ENCODE results near the gene MAP3K4. TPM values are rescaled to one million over a fixed set of nuclear protein-coding genes. Genes with fewer than 3 reads are reported as not detected.
"Not testable (repeated sequence)": the region's sequence is repeated elsewhere in the genome, so short reads cannot be mapped to it uniquely, and the experiment has no call there.

The MAP3K4 gene
- total RNA-seq, 1 donor from 2014 or later: 84.3 TPM

- no peak for TF ChIP-seq CTCF (conservative IDR thresholded peaks at IDR 0.05)
- Mint-ChIP-seq H3K4me3 (no peak overlapping the region), H3K4me1 (no peaks in the 10 kb centered on the region), H3K36me3 (ENCODE audit: low read depth) (peaks cover 62% of the 10 kb centered on the region), H3K27me3 (ENCODE audit: low read depth) (no peaks in the 10 kb centered on the region), H3K27ac (ENCODE audit: unreplicated experiment) (no peak overlapping the region), H3K9me3 (peaks cover 20% of the 10 kb centered on the region)
- no peak for DNase-seq (ENCODE audit: low read depth, low spot score)
These were observed 125.0 kb downstream of the MAP3K4 start for GRCh38 chr6:161116554-161116953.

GRCh38 chr6:161117308-161117707 lies 125.7 kb downstream of the MAP3K4 start:
- Mint-ChIP-seq H3K36me3 (ENCODE audit: low read depth) (peaks cover 66% of the 10 kb centered on the region), H3K4me1 (no peaks in the 10 kb centered on the region), H3K4me3 (no peak overlapping the region), H3K9me3 (peaks cover 28% of the 10 kb centered on the region), H3K27ac (ENCODE audit: unreplicated experiment) (no peak overlapping the region), H3K27me3 (ENCODE audit: low read depth) (no peaks in the 10 kb centered on the region)
- TF ChIP-seq CTCF (conservative IDR thresholded peaks at IDR 0.05): no peak
- no peak for DNase-seq (ENCODE audit: low read depth, low spot score)

DNA sequence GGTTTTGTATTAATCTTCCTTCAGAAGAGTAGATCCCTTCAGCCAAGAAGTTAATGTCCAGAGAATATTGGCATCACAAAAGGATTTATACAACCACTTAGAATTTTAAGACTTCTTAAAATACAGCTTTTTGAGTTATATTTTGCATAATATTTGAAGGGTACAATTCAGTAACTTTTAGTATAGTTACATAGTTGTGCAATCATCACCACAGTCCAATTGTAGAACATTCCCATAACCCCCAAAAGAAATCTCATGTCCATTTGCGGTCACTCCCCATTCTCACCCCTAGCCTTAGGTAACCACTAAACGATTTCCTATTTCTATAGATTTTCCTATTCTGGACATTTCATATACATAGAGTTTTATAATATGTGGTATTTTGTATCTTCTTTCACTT lies 126.4 kb downstream of the MAP3K4 start:
- DNase-seq (ENCODE audit: low read depth, low spot score): no peak
- H3K9me3 Mint-ChIP-seq: peaks cover 32% of the 10 kb centered on the region
- no peaks in the 10 kb centered on the region for H3K27me3 Mint-ChIP-seq (ENCODE audit: low read depth)
- H3K4me1 Mint-ChIP-seq: no peaks in the 10 kb centered on the region
- peaks cover 68% of the 10 kb centered on the region for H3K36me3 Mint-ChIP-seq (ENCODE audit: low read depth)
- TF ChIP-seq CTCF (conservative IDR thresholded peaks at IDR 0.05): no peak
- H3K27ac Mint-ChIP-seq (ENCODE audit: unreplicated experiment): no peak overlapping the region
- no peak overlapping the region for H3K4me3 Mint-ChIP-seq

DNA sequence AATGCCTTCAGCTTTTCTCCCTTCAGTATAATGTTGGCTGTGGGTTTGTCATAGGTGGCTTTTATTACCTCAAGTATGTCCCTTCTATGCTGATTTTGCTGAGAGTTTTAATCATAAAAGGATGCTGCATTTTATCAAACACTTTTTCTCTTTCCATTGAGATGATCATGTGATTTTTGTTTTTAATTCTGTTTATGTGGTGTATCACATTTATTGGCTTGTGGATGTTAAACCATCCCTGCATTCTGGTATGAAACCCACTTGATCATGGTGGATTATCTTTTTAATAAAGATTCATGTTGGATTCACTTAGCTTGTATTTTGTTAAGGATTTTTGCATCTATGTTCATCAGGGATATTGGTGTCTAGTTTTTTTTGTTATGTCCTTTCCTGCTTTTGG lies 131.8 kb downstream of the MAP3K4 start:
- H3K4me3 Mint-ChIP-seq; H3K27ac Mint-ChIP-seq (ENCODE audit: unreplicated experiment); DNase-seq (ENCODE audit: low read depth, low spot score); H3K4me1 Mint-ChIP-seq; H3K27me3 Mint-ChIP-seq (ENCODE audit: low read depth): not testable (repeated sequence)
- peaks cover 62% of the 10 kb centered on the region for H3K9me3 Mint-ChIP-seq
- H3K36me3 Mint-ChIP-seq (ENCODE audit: low read depth): peaks cover 95% of the 10 kb centered on the region

GRCh38 chr6:161125591-161125990 lies 134.0 kb downstream of the MAP3K4 start:
- no peak overlapping the region for H3K27ac Mint-ChIP-seq (ENCODE audit: unreplicated experiment)
- H3K36me3 Mint-ChIP-seq (ENCODE audit: low read depth): peaks cover 97% of the 10 kb centered on the region
- no peak for DNase-seq (ENCODE audit: low read depth, low spot score)
- no peak for TF ChIP-seq CTCF (conservative IDR thresholded peaks at IDR 0.05)
- H3K4me3 Mint-ChIP-seq: no peak overlapping the region
- H3K27me3 Mint-ChIP-seq (ENCODE audit: low read depth): no peaks in the 10 kb centered on the region
- peaks cover 55% of the 10 kb centered on the region for H3K9me3 Mint-ChIP-seq
- no peaks in the 10 kb centered on the region for H3K4me1 Mint-ChIP-seq

- H3K27ac Mint-ChIP-seq (ENCODE audit: unreplicated experiment): no peak overlapping the region
- H3K9me3 Mint-ChIP-seq: peaks cover 45% of the 10 kb centered on the region
- TF ChIP-seq CTCF (conservative IDR thresholded peaks at IDR 0.05): no peak
- DNase-seq (ENCODE audit: low read depth, low spot score): no peak
- no peaks in the 10 kb centered on the region for H3K4me1 Mint-ChIP-seq
- H3K36me3 Mint-ChIP-seq (ENCODE audit: low read depth): peaks cover 84% of the 10 kb centered on the region
- peak overlapping the region; percentile 46 for H3K4me3 Mint-ChIP-seq
- no peaks in the 10 kb centered on the region for H3K27me3 Mint-ChIP-seq (ENCODE audit: low read depth)
These were observed 135.6 kb downstream of the MAP3K4 start for GRCh38 chr6:161127071-161127740.

All from neural crest cell (in vitro differentiated cells).